HG03378 (cell line): ENCODE results near the gene ADK.
"Not testable (repeated sequence)": the region's sequence is repeated elsewhere in the genome, so short reads cannot be mapped to it uniquely, and the experiment has no call there.

Experiments used
- ATAC-seq: cut with Tn5 transposase; IDR thresholded peaks from one replicate; pipeline ENCODE4 v1.9.1; 2021; ENCODE audit warnings: mild to moderate bottlenecking, moderate library complexity; ENCODE audit not compliant: unreplicated experiment

The ADK gene

DNA sequence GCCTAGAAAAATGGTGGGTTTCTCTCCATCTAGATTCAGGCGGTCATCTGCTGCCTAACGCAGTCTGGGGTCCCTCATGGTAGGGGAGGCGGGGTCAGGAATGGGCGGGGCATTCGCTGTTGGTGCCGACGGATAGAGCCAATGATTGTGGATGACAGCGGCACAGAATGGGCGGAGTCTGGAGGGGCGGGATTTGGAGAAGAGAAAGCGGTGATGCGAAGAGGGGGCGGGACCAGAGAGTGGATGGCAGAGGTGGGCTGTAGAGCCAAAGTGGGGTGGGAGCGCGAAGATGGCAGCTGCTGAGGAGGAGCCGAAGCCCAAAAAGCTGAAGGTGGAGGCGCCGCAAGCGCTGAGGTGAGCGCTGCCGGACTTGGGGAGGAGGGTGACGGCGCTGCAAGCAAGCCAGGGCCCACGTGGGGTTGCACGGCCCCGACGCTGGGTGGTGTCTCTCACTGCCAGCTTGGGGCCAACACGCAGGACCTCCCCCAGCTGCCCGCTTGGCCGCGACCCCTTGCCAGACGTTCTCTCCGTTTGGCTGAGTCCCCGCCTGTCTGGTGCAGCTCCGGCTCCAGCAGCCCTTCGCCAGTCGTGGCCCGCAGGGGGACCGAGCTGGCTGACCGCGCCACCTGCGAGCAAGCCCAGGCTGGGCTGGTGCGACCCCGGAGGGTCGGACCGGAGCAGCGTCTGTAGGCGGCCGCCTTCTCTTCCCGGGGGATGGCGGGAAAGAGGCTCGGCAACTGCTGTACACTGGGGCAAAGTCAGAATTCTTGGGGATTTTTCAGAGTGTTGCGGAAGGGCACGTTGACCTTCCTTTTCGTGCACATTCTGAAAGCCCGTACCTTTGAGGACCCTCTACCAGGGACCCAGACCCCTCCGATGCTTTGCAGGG is at the start of gene ADK:
TSS of gene ADK (plus strand) at position 232 of the 889 bp plus-strand sequence. CDS start at position 290, 58 bp downstream.
- ATAC-seq = peak; percentile 63

DNA sequence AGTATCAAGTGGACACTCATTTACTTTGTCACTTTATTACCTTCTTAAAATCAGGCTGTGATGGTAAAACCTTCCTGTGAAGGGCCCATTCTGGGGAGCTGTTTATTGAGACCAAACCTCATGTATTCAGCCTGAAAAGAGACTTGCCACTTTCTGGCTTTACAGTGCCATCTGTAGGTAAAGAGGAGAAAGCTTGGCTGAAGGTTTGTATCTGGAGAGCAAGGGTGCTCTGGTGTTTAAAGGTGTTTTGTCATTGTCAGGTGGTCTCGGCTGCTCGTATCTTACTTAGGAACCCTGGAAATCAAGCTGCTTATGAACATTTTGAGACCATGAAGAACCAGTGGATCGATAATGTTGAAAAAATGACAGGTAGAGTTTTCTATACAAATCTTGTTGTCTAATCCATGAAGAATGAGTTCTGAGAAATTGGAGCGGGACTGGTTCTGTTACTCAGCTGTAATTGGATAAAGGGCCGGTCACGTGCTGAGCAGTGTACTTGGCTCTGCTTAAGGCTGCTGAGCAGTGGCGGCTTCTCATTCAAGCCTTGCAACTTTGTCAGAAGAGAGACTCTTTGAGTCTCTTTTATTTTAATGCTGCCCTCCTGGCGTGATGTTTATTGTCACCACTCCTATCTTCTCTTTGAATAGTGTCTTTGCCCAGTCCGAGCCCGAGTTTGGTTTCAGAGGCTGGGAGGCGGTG is 47.3 kb upstream of the ADK start:
- no peak for ATAC-seq

DNA sequence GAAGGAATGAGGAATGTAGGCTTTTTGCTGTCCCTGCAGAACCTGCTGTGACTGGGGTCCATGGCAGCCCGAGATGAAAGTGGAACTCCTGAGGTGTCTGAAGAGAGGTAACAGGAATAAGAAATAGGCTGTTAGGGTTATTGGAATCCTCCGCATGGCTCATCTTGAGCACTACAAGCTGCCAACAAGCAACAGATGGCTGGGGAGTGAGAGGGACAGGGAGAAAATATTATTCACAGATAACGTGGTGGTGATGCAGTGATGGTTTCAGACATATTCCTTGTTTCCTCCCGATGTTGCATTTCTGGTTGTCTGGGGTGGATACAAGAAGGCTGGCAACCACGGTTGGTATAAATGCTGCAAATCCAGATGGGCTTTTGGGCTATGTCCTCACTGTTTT is 46.5 kb upstream of the ADK start:
- ATAC-seq = no peak

DNA sequence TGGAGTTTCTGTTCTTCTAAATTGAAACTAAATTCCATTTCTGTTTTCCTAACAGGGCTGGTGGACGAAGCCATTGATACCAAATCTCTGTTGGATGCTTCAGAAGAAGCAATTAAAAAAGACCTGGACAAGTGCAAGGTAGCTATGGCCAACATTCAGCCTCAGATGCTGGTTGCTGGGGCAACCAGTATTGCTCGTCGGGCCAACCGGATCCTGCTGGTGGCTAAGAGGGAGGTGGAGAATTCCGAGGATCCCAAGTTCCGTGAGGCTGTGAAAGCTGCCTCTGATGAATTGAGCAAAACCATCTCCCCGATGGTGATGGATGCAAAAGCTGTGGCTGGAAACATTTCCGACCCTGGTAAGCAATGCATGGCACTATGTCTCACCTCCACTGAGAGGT is 46.0 kb upstream of the ADK start:
- no peak for ATAC-seq

DNA sequence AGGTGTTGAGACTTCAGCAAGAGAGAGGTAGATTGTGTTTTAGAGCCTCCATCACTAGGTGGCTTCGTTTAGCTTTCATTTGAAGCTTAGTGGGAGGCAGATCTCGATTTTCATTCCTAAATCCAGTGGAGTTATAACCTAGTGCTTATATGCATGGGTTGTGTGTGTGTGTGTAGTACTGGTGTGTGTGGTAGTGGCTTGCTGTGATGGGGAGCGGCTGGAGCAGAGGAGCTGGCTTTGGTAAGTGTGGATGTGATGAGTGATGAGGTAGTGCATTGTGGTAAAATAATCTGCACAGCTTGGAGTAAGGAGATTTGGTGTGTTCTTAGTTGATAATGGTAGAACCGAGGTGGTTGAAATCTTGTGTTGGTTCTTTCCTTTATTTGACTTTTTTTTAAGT is 43.6 kb upstream of the ADK start:
- no peak for ATAC-seq

DNA sequence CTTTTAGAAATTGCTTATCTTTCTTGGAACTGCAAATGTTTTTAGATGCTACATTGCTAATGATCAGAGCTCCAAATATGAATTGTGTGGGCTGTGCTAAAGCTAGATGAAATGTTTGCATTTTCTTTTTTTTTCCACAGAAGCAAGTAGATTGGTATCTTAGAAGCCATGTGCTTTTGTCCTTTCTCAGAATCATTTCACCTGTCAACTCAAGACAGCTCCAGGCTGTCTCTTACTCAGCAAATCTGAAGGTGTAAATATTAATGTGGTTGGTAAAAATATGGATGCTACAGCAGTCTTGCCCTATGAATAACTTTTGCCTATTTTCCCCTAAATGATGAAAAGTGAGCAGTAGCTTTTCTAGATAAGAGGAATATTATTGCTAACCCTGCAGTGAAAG is 41.6 kb upstream of the ADK start:
- ATAC-seq = no peak

DNA sequence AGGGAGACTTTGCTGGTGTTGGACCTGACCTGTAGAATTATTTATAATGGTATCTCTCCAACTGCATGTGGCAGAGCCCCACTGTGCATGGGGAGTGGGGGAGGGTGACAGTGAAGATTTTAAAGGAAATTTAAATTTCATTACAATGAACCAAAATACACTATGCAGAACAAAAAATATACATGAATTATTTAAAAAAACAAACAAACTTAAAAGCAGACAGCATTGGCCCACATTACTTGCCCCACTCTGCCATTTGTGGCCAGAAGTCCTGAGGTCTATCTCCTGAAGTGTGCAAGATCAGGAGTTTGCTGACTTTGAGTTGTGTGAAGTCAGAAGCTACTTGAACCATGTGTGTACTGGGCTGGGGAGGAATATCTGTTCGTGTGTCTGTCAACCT is 40.9 kb upstream of the ADK start:
- ATAC-seq = no peak

DNA sequence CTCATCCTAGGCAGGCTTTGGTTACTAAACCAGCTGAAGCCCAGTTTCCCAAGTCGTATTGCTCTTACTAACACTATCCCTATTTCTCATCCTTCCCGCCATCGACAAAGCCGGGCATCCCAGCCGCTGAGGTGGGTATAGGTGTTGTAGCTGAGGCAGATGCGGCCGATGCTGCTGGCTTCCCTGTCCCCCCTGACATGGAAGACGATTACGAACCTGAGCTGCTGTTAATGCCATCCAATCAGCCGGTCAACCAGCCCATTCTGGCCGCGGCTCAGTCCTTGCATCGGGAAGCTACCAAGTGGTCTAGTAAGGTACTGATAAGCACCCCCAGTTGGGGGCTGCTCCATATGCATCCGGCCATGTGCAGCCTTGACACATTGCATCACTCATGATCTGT is 39.2 kb upstream of the ADK start:
- ATAC-seq = no peak

DNA sequence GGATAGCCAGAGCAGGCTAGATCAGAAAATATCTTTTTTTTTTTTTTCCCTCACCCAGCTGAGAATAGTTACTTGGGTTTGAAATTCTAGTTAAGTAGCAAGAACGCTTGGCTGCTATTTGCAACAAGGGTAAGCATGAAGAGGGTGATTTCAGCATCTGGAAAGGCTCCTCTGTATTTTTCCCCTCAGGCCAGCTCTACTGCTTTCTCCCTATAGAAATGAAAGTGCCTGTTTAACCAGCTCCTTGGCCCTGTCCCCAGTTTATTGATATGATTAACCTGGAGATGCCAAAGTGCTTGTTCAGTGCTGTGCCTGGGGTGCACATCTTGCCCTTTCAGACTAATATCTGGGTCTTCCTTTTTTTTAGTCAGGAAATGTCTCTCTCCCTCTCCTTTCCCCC is 37.5 kb upstream of the ADK start:
- ATAC-seq = no peak

DNA sequence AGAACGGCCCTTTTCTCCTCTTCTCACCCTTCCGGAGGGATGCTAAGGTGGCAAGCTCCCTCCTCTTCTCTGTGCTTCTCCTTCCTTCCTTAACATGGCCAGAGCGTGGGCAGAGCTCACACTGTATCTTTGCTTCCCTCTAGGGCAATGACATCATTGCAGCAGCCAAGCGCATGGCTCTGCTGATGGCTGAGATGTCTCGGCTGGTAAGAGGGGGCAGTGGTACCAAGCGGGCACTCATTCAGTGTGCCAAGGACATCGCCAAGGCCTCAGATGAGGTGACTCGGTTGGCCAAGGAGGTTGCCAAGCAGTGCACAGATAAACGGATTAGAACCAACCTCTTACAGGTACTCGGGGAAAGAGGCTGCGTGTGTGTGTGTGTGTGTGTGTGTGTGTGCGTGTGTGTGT is 37.0 kb upstream of the ADK start:
- no peak for ATAC-seq

DNA sequence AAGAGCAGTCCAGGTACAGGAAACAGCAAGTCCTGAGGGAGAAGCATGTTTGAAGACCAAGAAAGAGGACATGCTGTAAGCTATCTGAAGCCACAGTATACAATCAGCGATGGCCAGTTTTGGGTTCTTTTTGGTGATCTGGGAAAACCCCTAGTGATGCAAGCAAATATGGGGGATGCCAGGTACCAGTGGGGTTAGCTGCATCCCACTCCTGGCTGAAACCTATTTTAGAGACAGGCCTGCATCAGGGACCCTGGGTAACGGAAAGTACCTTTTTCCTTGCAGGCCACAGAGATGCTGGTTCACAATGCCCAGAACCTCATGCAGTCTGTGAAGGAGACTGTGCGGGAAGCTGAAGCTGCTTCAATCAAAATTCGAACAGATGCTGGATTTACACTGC is 33.3 kb upstream of the ADK start:
- no peak for ATAC-seq

DNA sequence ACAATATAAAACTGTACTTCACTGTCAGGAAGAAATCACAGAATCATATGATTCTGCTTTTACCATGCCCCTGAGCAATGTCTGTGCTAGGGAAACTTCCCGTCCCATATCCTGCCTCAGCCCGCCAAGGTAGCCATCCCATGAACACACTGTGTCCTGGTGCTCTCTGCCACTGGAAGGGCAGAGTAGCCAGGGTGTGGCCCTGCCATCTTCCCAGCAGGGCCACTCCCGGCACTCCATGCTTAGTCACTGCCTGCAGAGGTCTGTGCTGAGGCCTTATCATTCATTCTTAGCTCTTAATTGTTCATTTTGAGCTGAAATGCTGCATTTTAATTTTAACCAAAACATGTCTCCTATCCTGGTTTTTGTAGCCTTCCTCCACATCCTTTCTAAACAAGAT is 32.2 kb upstream of the ADK start:
- no peak for ATAC-seq

DNA sequence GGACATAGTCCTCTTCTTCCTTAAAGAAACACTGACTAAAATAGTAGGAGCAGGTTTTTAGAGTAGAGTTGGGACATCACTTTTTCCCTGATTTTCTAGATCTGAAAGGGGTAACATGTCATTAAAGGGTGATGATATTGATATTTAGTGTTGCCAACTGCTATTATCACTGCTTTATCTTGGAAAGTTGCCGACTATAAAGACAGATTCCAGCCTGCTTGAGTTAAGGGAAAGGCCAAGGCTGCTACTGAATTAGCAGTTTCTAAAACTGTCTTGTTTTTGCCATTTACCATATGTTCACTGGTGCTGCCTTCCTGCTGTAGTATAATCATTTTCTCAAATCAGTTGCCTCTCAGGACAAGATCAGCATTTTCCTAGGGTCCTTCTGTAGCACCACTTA is 30.1 kb upstream of the ADK start:
- no peak for ATAC-seq

DNA sequence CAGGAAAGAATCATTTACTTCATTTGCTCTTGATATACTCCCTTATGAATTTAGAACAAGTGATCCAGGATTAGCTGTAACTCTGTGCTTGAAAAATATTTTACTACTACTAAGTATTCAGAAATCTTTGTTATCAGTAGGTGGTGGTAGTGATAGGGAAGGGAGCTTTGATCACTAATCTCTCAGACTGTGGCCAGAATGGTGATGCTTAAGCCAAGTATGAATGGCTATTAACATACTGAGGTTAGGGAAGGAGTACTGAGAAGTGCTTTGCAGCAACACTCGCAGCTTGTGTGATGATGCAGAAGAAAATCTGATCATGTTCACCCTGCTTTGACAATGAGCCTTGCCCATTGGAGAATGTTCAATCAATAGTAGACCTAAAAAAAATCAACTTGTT is 29.7 kb upstream of the ADK start:
- no peak for ATAC-seq

DNA sequence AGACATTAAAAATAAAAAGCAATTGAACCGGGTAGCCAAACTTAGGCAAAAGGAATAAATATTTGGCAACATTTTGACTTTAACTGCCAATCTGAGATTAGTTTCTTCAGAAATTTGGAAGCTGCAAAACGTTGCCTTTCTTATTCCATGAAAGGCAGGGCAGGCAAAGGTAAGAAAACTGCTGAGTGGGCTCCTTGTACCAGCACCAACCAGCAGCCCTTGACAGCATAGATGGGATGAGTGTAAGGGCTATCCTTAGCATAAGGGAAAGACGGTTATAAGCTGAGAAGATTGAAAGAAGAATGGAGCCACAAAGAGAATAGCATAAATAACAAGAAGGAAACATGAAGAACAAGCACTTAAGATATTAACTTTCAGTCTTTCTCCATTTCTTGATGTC is 29.0 kb upstream of the ADK start:
- no peak for ATAC-seq

DNA sequence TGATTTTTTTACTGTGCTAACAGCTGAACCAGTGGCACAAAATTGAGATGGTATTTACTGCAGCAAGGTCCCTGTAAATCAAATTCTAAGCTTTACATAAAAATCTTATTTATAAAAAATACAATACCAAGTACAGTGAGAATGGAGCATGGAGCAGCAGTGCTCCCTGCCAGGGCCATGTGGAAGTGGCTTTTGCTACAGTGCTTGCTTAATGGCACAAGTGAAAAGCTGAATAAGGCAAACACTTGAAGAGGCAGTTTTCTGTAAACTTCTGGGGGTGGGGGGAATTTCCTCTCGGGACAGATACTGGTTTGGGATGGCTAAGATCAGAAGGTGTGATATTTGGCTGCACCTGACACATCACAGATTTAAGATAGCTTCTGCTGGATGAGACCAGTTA is 27.9 kb upstream of the ADK start:
- ATAC-seq = no peak

DNA sequence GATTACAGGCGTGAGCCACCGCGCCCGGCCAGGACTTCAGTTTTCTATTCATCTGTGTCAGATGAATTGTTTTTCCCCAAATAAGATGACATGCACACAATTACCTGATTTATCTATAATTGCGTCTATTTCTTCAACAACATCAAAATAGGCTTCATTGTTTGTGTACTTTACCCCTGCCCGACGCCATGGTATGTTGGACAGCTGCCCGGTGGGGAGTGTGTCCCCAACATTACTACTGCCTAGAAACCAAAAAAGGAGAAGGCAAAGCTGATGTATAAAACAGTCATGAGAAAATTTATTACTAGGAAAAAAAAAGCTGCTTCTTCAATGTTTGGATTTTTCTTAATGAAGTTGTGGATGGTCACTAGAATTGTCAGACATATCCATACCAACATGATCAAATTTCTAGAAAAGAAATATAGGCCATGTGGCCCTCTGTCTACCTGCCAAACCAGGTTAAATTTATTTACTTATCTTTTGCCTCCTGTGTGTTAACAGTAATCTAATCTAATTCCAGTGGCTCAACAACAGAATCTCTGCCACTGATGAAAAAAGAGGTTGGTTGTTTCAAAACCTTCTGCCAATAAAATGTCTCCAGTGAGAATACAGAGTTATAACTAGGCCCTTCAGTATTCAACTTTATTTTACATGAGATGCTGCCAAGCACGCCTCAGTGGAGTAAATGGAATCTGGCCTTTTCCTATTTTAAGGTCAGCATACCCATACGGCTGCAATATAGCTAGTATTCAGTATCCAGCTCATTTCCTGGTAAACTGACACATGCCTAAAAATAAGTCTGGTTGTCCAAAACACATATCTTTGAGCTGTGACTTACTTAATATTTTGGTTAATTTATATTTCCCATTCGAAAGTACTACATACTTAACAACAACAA is 16.8 kb upstream of the ADK start:
- no peak for ATAC-seq

DNA sequence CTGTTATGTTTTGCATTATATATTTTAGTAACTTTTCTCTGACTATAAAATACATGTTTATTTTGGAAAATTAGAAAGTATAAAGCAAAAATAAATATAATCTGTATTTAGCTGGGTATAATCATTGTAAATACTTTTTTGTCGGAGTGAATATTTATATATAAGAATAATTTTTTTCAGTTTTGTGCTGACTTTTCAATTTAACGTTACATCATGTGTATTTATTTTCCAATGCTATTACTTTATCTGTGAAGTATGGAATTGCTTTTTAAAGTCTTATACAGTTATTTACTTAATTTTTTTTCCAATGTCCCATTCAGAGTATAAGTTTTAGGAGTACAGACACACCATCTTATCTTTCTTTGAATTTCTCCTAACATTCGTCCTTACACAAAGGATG is 15.6 kb upstream of the ADK start:
- no peak for ATAC-seq

DNA sequence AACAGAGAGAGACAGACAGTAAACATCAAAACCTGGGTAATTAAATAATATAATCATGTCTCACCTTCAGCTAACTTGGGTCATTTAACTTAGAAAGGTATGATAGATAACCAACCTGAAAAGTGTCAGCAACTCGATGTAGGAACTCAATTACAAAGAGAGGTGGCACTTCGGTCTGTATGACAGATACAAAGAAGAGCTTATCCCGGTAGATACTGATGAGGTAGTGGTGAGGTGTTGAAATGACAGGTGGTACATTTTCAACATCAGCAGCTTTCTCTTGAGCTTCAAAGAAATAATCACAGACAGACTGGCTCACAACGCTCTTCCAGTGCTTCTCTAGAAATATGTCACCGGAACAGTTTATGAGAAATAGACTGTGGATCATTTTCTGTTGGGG is 13.0 kb upstream of the ADK start:
- ATAC-seq = no peak

DNA sequence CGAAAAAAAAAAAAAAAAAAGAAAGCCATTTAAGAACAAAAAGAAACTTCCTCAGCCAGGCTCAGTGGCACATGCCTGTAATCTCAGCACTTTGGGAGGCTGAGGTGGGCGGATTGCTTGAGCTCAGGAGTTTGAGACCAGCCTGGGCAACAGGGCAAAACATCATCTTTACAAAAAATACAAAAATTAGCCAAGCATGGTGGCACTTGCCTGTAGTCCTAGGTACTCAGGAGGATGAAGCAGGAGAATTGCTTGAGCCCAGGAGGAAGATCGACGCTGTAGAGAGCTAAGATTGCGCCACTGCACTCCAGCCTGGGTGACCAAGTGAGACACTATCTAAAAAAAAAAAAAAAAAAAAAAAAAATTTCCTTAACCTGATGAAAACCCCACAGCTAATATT is 12.4 kb upstream of the ADK start:
- ATAC-seq = not testable (repeated sequence)

DNA sequence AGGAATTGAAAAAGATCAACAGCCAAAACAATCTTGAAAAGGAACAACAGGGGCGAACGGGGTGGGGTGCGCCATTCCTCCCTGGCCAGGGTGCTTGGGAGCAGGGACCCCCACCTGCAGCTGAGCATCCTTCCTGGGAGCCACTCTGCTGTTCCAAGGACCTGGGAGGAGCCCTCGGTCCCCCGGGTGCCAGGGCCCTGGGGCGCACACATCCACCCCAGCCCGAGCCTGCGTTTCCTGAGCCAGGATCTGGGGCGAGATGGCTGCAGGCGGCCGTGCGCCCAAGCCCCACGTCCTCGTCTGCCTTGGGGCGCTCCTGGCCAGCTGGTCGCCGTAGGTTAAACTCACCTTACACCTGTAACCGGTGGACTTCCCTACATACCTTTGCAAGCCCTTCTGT is 11.0 kb upstream of the ADK start:
- ATAC-seq = no peak
